SKM-1 treated with dmso at 0.1 percent for 144 hours (cell line): ENCODE results near the gene SH2D1B.
A peak's percentile ranks its signal among the peaks of the same experiment; 100 is the strongest.

Experiments
- DNase-seq: peaks from one replicate; lab custom pipeline; 2025; ENCODE audit not compliant: unreplicated experiment; lab: John Stamatoyannopoulos, UW

SH2D1B gene

GRCh38 chr1:162400790-162401355 lies 11.1 kb downstream of the SH2D1B start:
- DNase-seq, result no peak

- no peak for DNase-seq
These were observed 12.8 kb downstream of the SH2D1B start for GRCh38 chr1:162398999-162399580.

GRCh38 chr1:162397943-162398560 lies 13.9 kb downstream of the SH2D1B start:
- DNase-seq, result no peak

GRCh38 chr1:162397039-162397448 lies 14.9 kb downstream of the SH2D1B start:
- DNase-seq, result no peak

GRCh38 chr1:162396201-162396906 lies 15.6 kb downstream of the SH2D1B start:
- no peak for DNase-seq

- peak; percentile 52 for DNase-seq
These were observed 20.0 kb downstream of the SH2D1B start for GRCh38 chr1:162391790-162392563.

- DNase-seq, result no peak
These were observed 21.3 kb downstream of the SH2D1B start for GRCh38 chr1:162390396-162391185.

- no peak for DNase-seq
These were observed 22.0 kb downstream of the SH2D1B start for GRCh38 chr1:162389971-162390370.

- no peak for DNase-seq
These were observed 22.7 kb downstream of the SH2D1B start for GRCh38 chr1:162389021-162389818.

GRCh38 chr1:162388615-162389014 lies 23.3 kb downstream of the SH2D1B start:
- no peak for DNase-seq

GRCh38 chr1:162388083-162388594 lies 23.8 kb downstream of the SH2D1B start:
- DNase-seq, result no peak

GRCh38 chr1:162387226-162388082 lies 24.5 kb downstream of the SH2D1B start:
- no peak for DNase-seq

- no peak for DNase-seq
These were observed 25.4 kb downstream of the SH2D1B start for GRCh38 chr1:162386292-162387225.

- no peak for DNase-seq
These were observed 26.2 kb downstream of the SH2D1B start for GRCh38 chr1:162385702-162386101.

GRCh38 chr1:162385280-162385623 lies 26.7 kb downstream of the SH2D1B start:
- no peak for DNase-seq

- DNase-seq, result no peak
These were observed 27.2 kb downstream of the SH2D1B start for GRCh38 chr1:162384601-162385279.

GRCh38 chr1:162384116-162384515 lies 27.8 kb downstream of the SH2D1B start:
- DNase-seq, result no peak
